ENCODE data around the gene GPBAR1.

GPBAR1 gene

GRCh38 chr2:218260742-218261422 lies at the start of gene GPBAR1:
Gene GPBAR1, plus strand, starts transcription at chr2:218261015. Its CDS starts 1,710 bp downstream, at chr2:218262725.
- DNase-seq (ENCODE audit: low spot score): no peak

- DNase-seq (ENCODE audit: low spot score): no peak
Measured at GRCh38 chr2:218214116-218214515, 46.7 kb upstream of the GPBAR1 start.

GRCh38 chr2:218216336-218216673 lies 44.5 kb upstream of the GPBAR1 start:
- peak; percentile 33 for DNase-seq (ENCODE audit: low spot score)

GRCh38 chr2:218216674-218217359 lies 44.0 kb upstream of the GPBAR1 start, which contains the start of gene ARPC2:
Gene ARPC2, plus strand, starts transcription at chr2:218217189. Its CDS starts 282 bp downstream, at chr2:218217471.
- peak; percentile 97 for DNase-seq (ENCODE audit: low spot score)

GRCh38 chr2:218217360-218218267 lies 43.2 kb upstream of the GPBAR1 start:
- peak; percentile 73 for DNase-seq (ENCODE audit: low spot score)

- DNase-seq (ENCODE audit: low spot score): no peak
Measured at GRCh38 chr2:218218268-218219185, 42.3 kb upstream of the GPBAR1 start.

- no peak for DNase-seq (ENCODE audit: low spot score)
Measured at GRCh38 chr2:218219934-218220333, 40.9 kb upstream of the GPBAR1 start.

GRCh38 chr2:218221000-218221399 lies 39.8 kb upstream of the GPBAR1 start:
- DNase-seq (ENCODE audit: low spot score): no peak

GRCh38 chr2:218223046-218223445 lies 37.8 kb upstream of the GPBAR1 start:
- DNase-seq (ENCODE audit: low spot score): no peak

GRCh38 chr2:218224186-218224585 lies 36.6 kb upstream of the GPBAR1 start:
- no peak for DNase-seq (ENCODE audit: low spot score)

- no peak for DNase-seq (ENCODE audit: low spot score)
Measured at GRCh38 chr2:218226903-218227302, 33.9 kb upstream of the GPBAR1 start.

GRCh38 chr2:218228366-218229090 lies 32.3 kb upstream of the GPBAR1 start:
- no peak for DNase-seq (ENCODE audit: low spot score)

GRCh38 chr2:218229239-218229638 lies 31.6 kb upstream of the GPBAR1 start:
- DNase-seq (ENCODE audit: low spot score): peak; percentile 76

- no peak for DNase-seq (ENCODE audit: low spot score)
Measured at GRCh38 chr2:218229851-218230250, 31.0 kb upstream of the GPBAR1 start.

- DNase-seq (ENCODE audit: low spot score): peak; percentile 42
Measured at GRCh38 chr2:218230882-218231281, 29.9 kb upstream of the GPBAR1 start.

GRCh38 chr2:218233543-218233942 lies 27.3 kb upstream of the GPBAR1 start:
- DNase-seq (ENCODE audit: low spot score): no peak

GRCh38 chr2:218234521-218234920 lies 26.3 kb upstream of the GPBAR1 start:
- no peak for DNase-seq (ENCODE audit: low spot score)

GRCh38 chr2:218235017-218235416 lies 25.8 kb upstream of the GPBAR1 start:
- no peak for DNase-seq (ENCODE audit: low spot score)

- DNase-seq (ENCODE audit: low spot score): no peak
Measured at GRCh38 chr2:218236829-218237228, 24.0 kb upstream of the GPBAR1 start.

GRCh38 chr2:218238887-218239286 lies 21.9 kb upstream of the GPBAR1 start:
- DNase-seq (ENCODE audit: low spot score): no peak

GRCh38 chr2:218244204-218244603 lies 16.6 kb upstream of the GPBAR1 start:
- no peak for DNase-seq (ENCODE audit: low spot score)

All from GM03348 (cell line).